Measurements from ENCODE around the gene ZNF586. TPM values are rescaled to one million over a fixed set of nuclear protein-coding genes. Genes with fewer than 3 reads are reported as not detected.

ZNF586 gene
- 11.4 and 22.9 TPM in 2 replicates for total RNA-seq

GRCh38 chr19:57769345-57770131 is at the start of gene ZNF586:
Gene ZNF586 (plus strand): TSS chr19:57769676. CDS start chr19:57769843, 167 bp downstream.

GRCh38 chr19:57746580-57747471 is 22.6 kb upstream of the ZNF586 start, which contains the start of gene ZNF776:
Gene ZNF776 (plus strand): TSS chr19:57746815. CDS start chr19:57747059, 244 bp downstream.

GRCh38 chr19:57814505-57815246 is 45.2 kb downstream of the ZNF586 start, which contains the start of gene ZNF552:
Gene ZNF552 (minus strand): TSS chr19:57814913. CDS start chr19:57814743, 170 bp downstream.

GRCh38 chr19:57830071-57830602 is 60.7 kb downstream of the ZNF586 start, which contains the start of gene ZNF587B:
Gene ZNF587B (plus strand): TSS chr19:57830299. CDS start chr19:57830529, 230 bp downstream.

Other genes starting within 250 kb of the ZNF586 start
- 3.5 and 5.2 TPM in 2 replicates for gene ZNF549, start 242.3 kb upstream of the ZNF586 start, total RNA-seq
- gene ZNF550, start 209.8 kb upstream of the ZNF586 start, total RNA-seq = 2.9 and 5.8 TPM in 2 replicates
- 3.9 and 4.3 TPM in 2 replicates for gene ZNF416, start 190.8 kb upstream of the ZNF586 start, total RNA-seq
- gene ZIK1, start 185.5 kb upstream of the ZNF586 start, total RNA-seq = 1.6 and 2.9 TPM in 2 replicates
- gene ZNF530, start 169.8 kb upstream of the ZNF586 start, total RNA-seq = 1.4 and 7.1 TPM in 2 replicates
- gene ZNF134, start 155.4 kb upstream of the ZNF586 start, total RNA-seq = 14.9 and 18.5 TPM in 2 replicates
- 5.8 and 9.3 TPM in 2 replicates for gene ZNF211, start 136.5 kb upstream of the ZNF586 start, total RNA-seq
- gene ZSCAN4, start 100.7 kb upstream of the ZNF586 start, total RNA-seq = not detected in 2 replicates
- 7.4 and 9.4 TPM in 2 replicates for gene ZNF551, start 87.7 kb upstream of the ZNF586 start, total RNA-seq
- 0.32 and 1.5 TPM in 2 replicates for gene ZNF154, start 60.5 kb upstream of the ZNF586 start, total RNA-seq
- 4.2 and 7.0 TPM in 2 replicates for gene ZNF671, start 42.1 kb upstream of the ZNF586 start, total RNA-seq
- gene ZNF776, start 22.9 kb upstream of the ZNF586 start, total RNA-seq = 9.9 and 12.0 TPM in 2 replicates
- gene ZNF552, start 45.2 kb downstream of the ZNF586 start, total RNA-seq = 6.5 and 10.5 TPM in 2 replicates
- 20.8 and 22.5 TPM in 2 replicates for gene ZNF587B, start 60.6 kb downstream of the ZNF586 start, total RNA-seq
- gene ZNF587, start 80.2 kb downstream of the ZNF586 start, total RNA-seq = 29.6 and 31.8 TPM in 2 replicates
- 2.9 and 4.6 TPM in 2 replicates for gene ZNF814, start 119.4 kb downstream of the ZNF586 start, total RNA-seq
- gene ZNF417, start 146.9 kb downstream of the ZNF586 start, total RNA-seq = 10.7 and 17.8 TPM in 2 replicates
- gene ZNF418, start 165.7 kb downstream of the ZNF586 start, total RNA-seq = 1.6 and 2.1 TPM in 2 replicates
- gene ZNF256, start 178.0 kb downstream of the ZNF586 start, total RNA-seq = 3.5 and 4.2 TPM in 2 replicates
- not detected in 2 replicates for gene C19orf18, start 204.9 kb downstream of the ZNF586 start, total RNA-seq
- gene ZNF606, start 233.1 kb downstream of the ZNF586 start, total RNA-seq = 8.4 and 9.4 TPM in 2 replicates

All from epithelial cell of umbilical artery (primary cell).